Stimulated activated CD8-positive, alpha-beta memory T cell treated with anti-CD3 and anti-CD28 coated beads, Interleukin-7, amount 100 ng/mL, for 48 hours (primary cell): ENCODE measurements around the gene OR52I2.
A peak's percentile ranks its signal among the peaks of the same experiment; 100 is the strongest.

ENCODE experiments used
- DNase-seq, 2 donors: peaks; one replicate each; pipeline ENCODE4 v3.0.0-alpha.2; 2020; ENCODE audit warnings: low read depth in 1 of 2; ENCODE audit errors: extremely low read depth in 1 of 2

The OR52I2 gene

GRCh38 chr11:4581443-4581842 is at the start of gene OR52I2:
Gene OR52I2, plus strand, starts transcription at chr11:4581743.
- DNase-seq: no peak

- peak in 1 of 2 donors; percentile 6 for DNase-seq
Observed at GRCh38 chr11:4539603-4540219, 41.8 kb upstream of the OR52I2 start.

- DNase-seq: no peak
Observed at GRCh38 chr11:4541071-4541470, 40.5 kb upstream of the OR52I2 start.

GRCh38 chr11:4543561-4543960 is 38.0 kb upstream of the OR52I2 start:
- DNase-seq: no peak

GRCh38 chr11:4544891-4545290 is 36.7 kb upstream of the OR52I2 start, which contains the start of gene OR52M1:
Gene OR52M1, plus strand, starts transcription at chr11:4545191. Its CDS starts 0 bp downstream, at chr11:4545191.
- no peak for DNase-seq

- DNase-seq: no peak
Observed at GRCh38 chr11:4546878-4547277, 34.7 kb upstream of the OR52I2 start.

GRCh38 chr11:4547416-4547815 is 34.1 kb upstream of the OR52I2 start:
- DNase-seq: no peak

- DNase-seq: no peak
Observed at GRCh38 chr11:4551346-4551979, 30.1 kb upstream of the OR52I2 start.

- no peak for DNase-seq
Observed at GRCh38 chr11:4559527-4560440, 21.8 kb upstream of the OR52I2 start.

GRCh38 chr11:4560467-4560866 is 21.1 kb upstream of the OR52I2 start:
- DNase-seq: no peak

GRCh38 chr11:4565371-4565770 is 16.2 kb upstream of the OR52I2 start:
- DNase-seq: no peak

GRCh38 chr11:4569075-4569474 is 12.5 kb upstream of the OR52I2 start:
- DNase-seq: no peak

GRCh38 chr11:4576880-4577279 is 4.7 kb upstream of the OR52I2 start:
- no peak for DNase-seq

- DNase-seq: no peak
Observed at GRCh38 chr11:4577761-4578160, 3.8 kb upstream of the OR52I2 start.

GRCh38 chr11:4578624-4579023 is 2.9 kb upstream of the OR52I2 start:
- no peak for DNase-seq

GRCh38 chr11:4580124-4580523 is 1.4 kb upstream of the OR52I2 start:
- no peak for DNase-seq

- no peak for DNase-seq
Observed at GRCh38 chr11:4589017-4589416, 7.5 kb downstream of the OR52I2 start.

- no peak for DNase-seq
Observed at GRCh38 chr11:4593739-4594138, 12.2 kb downstream of the OR52I2 start, which contains the start of gene OR52I1. Gene OR52I1, plus strand, starts transcription at chr11:4594039. Its CDS starts 0 bp downstream, at chr11:4594039.

- DNase-seq: no peak
Observed at GRCh38 chr11:4605057-4605456, 23.5 kb downstream of the OR52I2 start.

GRCh38 chr11:4606231-4607015 is 24.9 kb downstream of the OR52I2 start:
- DNase-seq: no peak

GRCh38 chr11:4607096-4607495 is 25.6 kb downstream of the OR52I2 start:
- no peak for DNase-seq
